Liver (tissue), 3 donors: Measurements from ENCODE around the gene FGFR3.

Source experiments
- ATF3 ChIP-seq: IDR thresholded peaks from 2 replicates; pipeline ENCODE4 v1.6.1; 2016; ENCODE audit warnings: antibody characterized with exemption
- HNF4A ChIP-seq, 2 donors: conservative IDR thresholded peaks; 2 replicates each; pipeline ENCODE4 v1.6.1; 2016; ENCODE audit warnings: antibody characterized with exemption in 2 of 2, mild to moderate bottlenecking in 2 of 2
- HNF4G ChIP-seq: IDR thresholded peaks from 2 replicates; pipeline ENCODE4 v1.6.1; 2016; ENCODE audit warnings: antibody characterized with exemption
- JUND ChIP-seq, 2 donors: IDR thresholded peaks; 2 replicates each; pipeline ENCODE4 v1.6.1; 2016; ENCODE audit warnings: antibody characterized with exemption in 2 of 2
- RAD21 ChIP-seq, 2 donors: IDR thresholded peaks; 2 replicates each; pipeline ENCODE4 v1.6.1; 2016; ENCODE audit warnings: antibody characterized with exemption in 2 of 2, mild to moderate bottlenecking in 2 of 2
- REST ChIP-seq: IDR thresholded peaks from 2 replicates; pipeline ENCODE4 v1.6.1; 2016; ENCODE audit warnings: antibody characterized with exemption, mild to moderate bottlenecking
- RXRA ChIP-seq, 2 donors: IDR thresholded peaks; 2 replicates each; pipeline ENCODE4 v1.6.1; 2017 to 2018; ENCODE audit warnings: antibody characterized with exemption in 2 of 2, mild to moderate bottlenecking in 1 of 2
- TF ChIP-seq, protein P1 (sequence below): fragments of 150-350 bp; IDR thresholded peaks from 2 replicates; pipeline ENCODE4 v1.5.1; 2017; ENCODE audit warnings: improper control_type of control experiment, low read depth, low read length; ENCODE audit not compliant: missing input control
- donor health status: healthy.
- donor health status: healthy.

- TF ChIP-seq, protein P1, sequence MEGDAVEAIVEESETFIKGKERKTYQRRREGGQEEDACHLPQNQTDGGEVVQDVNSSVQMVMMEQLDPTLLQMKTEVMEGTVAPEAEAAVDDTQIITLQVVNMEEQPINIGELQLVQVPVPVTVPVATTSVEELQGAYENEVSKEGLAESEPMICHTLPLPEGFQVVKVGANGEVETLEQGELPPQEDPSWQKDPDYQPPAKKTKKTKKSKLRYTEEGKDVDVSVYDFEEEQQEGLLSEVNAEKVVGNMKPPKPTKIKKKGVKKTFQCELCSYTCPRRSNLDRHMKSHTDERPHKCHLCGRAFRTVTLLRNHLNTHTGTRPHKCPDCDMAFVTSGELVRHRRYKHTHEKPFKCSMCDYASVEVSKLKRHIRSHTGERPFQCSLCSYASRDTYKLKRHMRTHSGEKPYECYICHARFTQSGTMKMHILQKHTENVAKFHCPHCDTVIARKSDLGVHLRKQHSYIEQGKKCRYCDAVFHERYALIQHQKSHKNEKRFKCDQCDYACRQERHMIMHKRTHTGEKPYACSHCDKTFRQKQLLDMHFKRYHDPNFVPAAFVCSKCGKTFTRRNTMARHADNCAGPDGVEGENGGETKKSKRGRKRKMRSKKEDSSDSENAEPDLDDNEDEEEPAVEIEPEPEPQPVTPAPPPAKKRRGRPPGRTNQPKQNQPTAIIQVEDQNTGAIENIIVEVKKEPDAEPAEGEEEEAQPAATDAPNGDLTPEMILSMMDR, result no peak
- TF ChIP-seq RAD21 (IDR thresholded peaks at IDR 0.05) (no peak), JUND (IDR thresholded peaks at IDR 0.05) (no peak), REST (no peak), RXRA (IDR thresholded peaks at IDR 0.05) (no peak), HNF4A (conservative IDR thresholded peaks at IDR 0.05) (no peak), HNF4G (no peak), ATF3 (no peak)
These were observed 35.3 kb upstream of the FGFR3 start for GRCh38 chr4:1757836-1758235.
